HG02840 (cell line): ENCODE data around the gene NOTCH4.
"Not testable (repeated sequence)": the region's sequence is repeated elsewhere in the genome, so short reads cannot be mapped to it uniquely, and the experiment has no call there.

Source experiments
- ATAC-seq: cut with Tn5 transposase; IDR thresholded peaks from one replicate; pipeline ENCODE4 v1.9.1; 2021; ENCODE audit warnings: mild to moderate bottlenecking, moderate library complexity, moderate number of reproducible peaks; ENCODE audit not compliant: unreplicated experiment, low FRiP score

Gene NOTCH4

GRCh38 chr6:32223258-32224235 lies at the start of gene NOTCH4:
Gene NOTCH4 (minus strand): TSS chr6:32224067. CDS start chr6:32223928, 139 bp downstream.
- ATAC-seq, result no peak

GRCh38 chr6:32271429-32271828 lies 47.6 kb upstream of the NOTCH4 start:
- no peak for ATAC-seq

GRCh38 chr6:32268459-32268858 lies 44.6 kb upstream of the NOTCH4 start:
- ATAC-seq, result not testable (repeated sequence)

GRCh38 chr6:32267035-32267434 lies 43.2 kb upstream of the NOTCH4 start:
- ATAC-seq, result no peak

GRCh38 chr6:32257262-32257661 lies 33.4 kb upstream of the NOTCH4 start:
- not testable (repeated sequence) for ATAC-seq

GRCh38 chr6:32255199-32256153 lies 31.6 kb upstream of the NOTCH4 start:
- ATAC-seq, result no peak

GRCh38 chr6:32254761-32255198 lies 30.9 kb upstream of the NOTCH4 start:
- ATAC-seq, result no peak

- ATAC-seq, result no peak
Observed at GRCh38 chr6:32252331-32253009, 28.6 kb upstream of the NOTCH4 start.

GRCh38 chr6:32249262-32249661 lies 25.4 kb upstream of the NOTCH4 start:
- no peak for ATAC-seq

- no peak for ATAC-seq
Observed at GRCh38 chr6:32247401-32247800, 23.5 kb upstream of the NOTCH4 start.

GRCh38 chr6:32244946-32245398 lies 21.1 kb upstream of the NOTCH4 start:
- ATAC-seq, result no peak

- ATAC-seq, result no peak
Observed at GRCh38 chr6:32244270-32244669, 20.4 kb upstream of the NOTCH4 start.

- not testable (repeated sequence) for ATAC-seq
Observed at GRCh38 chr6:32242318-32242813, 18.5 kb upstream of the NOTCH4 start.

- no peak for ATAC-seq
Observed at GRCh38 chr6:32240686-32241085, 16.8 kb upstream of the NOTCH4 start.

GRCh38 chr6:32239462-32239861 lies 15.6 kb upstream of the NOTCH4 start:
- no peak for ATAC-seq

GRCh38 chr6:32234934-32235333 lies 11.1 kb upstream of the NOTCH4 start:
- no peak for ATAC-seq

- no peak for ATAC-seq
Observed at GRCh38 chr6:32226434-32226833, 2.6 kb upstream of the NOTCH4 start.

GRCh38 chr6:32224696-32225095 lies 829 bp upstream of the NOTCH4 start:
- no peak for ATAC-seq

GRCh38 chr6:32222333-32223230 lies 1.3 kb downstream of the NOTCH4 start:
- ATAC-seq, result no peak
